Measurements from ENCODE around the gene BPHL.

Gene BPHL

GRCh38 chr6:3094815-3095214 lies 23.7 kb upstream of the BPHL start:
- DNase-seq (ENCODE audit: low read depth), result no peak
- TF ChIP-seq CTCF (IDR thresholded peaks at IDR 0.05; ENCODE audit: insufficient read depth, low read depth, low read length, missing control alignments), result no peak
- H3K4me3 ChIP-seq (ENCODE audit: low read length), result no peak overlapping the region

GRCh38 chr6:3102875-3103274 lies 15.6 kb upstream of the BPHL start:
- no peak overlapping the region for H3K4me3 ChIP-seq (ENCODE audit: low read length)
- TF ChIP-seq CTCF (IDR thresholded peaks at IDR 0.05; ENCODE audit: insufficient read depth, low read depth, low read length, missing control alignments), result no peak
- DNase-seq (ENCODE audit: low read depth), result no peak

- no peak overlapping the region for H3K4me3 ChIP-seq (ENCODE audit: low read length)
- no peak for TF ChIP-seq CTCF (IDR thresholded peaks at IDR 0.05; ENCODE audit: insufficient read depth, low read depth, low read length, missing control alignments)
Measured at GRCh38 chr6:3108746-3109414, 9.6 kb upstream of the BPHL start.

GRCh38 chr6:3109761-3110160 lies 8.8 kb upstream of the BPHL start:
- DNase-seq (ENCODE audit: low read depth), result peak; percentile 83
- no peak for TF ChIP-seq CTCF (IDR thresholded peaks at IDR 0.05; ENCODE audit: insufficient read depth, low read depth, low read length, missing control alignments)
- H3K4me3 ChIP-seq (ENCODE audit: low read length), result no peak overlapping the region

More at GRCh38 chr6:3108746-3109414, 9.6 kb upstream of the BPHL start:
- DNase-seq (ENCODE audit: low read depth), result no peak

- H3K4me3 ChIP-seq (ENCODE audit: low read length), result no peak overlapping the region
- TF ChIP-seq CTCF (IDR thresholded peaks at IDR 0.05; ENCODE audit: insufficient read depth, low read depth, low read length, missing control alignments), result no peak
- no peak for DNase-seq (ENCODE audit: low read depth)
Measured at GRCh38 chr6:3114377-3114776, 4.1 kb upstream of the BPHL start.

- peak overlapping the region; percentile 80 for H3K4me3 ChIP-seq (ENCODE audit: low read length)
- TF ChIP-seq CTCF (IDR thresholded peaks at IDR 0.05; ENCODE audit: insufficient read depth, low read depth, low read length, missing control alignments), result no peak
- no peak for DNase-seq (ENCODE audit: low read depth)
Measured at GRCh38 chr6:3117912-3118352, 579 bp upstream of the BPHL start.

Measured in epithelial cell of esophagus (primary cell).